ENCODE results near the gene LRMDA.

DNA sequence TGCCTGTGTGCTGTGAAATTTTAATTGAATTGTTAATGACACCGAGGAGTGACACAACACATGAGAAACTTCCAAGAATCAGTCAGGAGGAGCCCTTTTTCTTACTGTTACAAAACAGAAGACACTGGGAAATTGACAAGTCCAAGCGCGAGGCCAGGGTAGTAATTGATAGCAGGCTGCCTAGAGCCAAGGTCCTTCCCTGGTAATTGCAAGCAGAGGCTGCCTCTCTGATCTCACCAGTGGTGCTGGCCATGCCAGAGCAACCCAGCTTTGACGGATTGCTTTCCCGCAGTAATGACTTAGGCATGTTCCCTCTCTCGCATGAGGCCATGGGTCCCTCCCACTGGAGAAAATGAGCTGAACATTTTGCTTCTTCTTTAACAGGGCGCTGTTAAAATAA, 111.5 kb downstream of the LRMDA start:
- TF ChIP-seq CTCF (IDR thresholded peaks at IDR 0.05; ENCODE audit: borderline replicate concordance, extremely low read depth, low read length, poor library complexity, severe bottlenecking) (no peak), EZH2 (IDR thresholded peaks at IDR 0.05; ENCODE audit: borderline replicate concordance, low read depth, low read length, severe bottlenecking) (no peak)

Measured in DND-41 (cell line).